PC-9 (cell line): ENCODE results near the gene ADAMTSL1. TPM values are rescaled to one million over a fixed set of nuclear protein-coding genes. Genes with fewer than 3 reads are reported as not detected.

Source experiments
- BruUV-seq: library from RNA; stranded (reverse); fragments of 400-500 nt; replicated peaks from 2 replicates; lab custom pipeline; 2021; lab: Mats Ljungman, UMichigan
- CTCF ChIA-PET: fragments of 300-600 bp; sonication (Branson Sonifier 250); formaldehyde crosslinking; loops from one replicate; lab custom pipeline; 2022; ENCODE audit warnings: antibody characterized with exemption; lab: Charles Lee
- POLR2A ChIA-PET: fragments of 300-600 bp; sonication (Branson Sonifier 250); formaldehyde crosslinking; loops from one replicate; lab custom pipeline; 2022; ENCODE audit warnings: antibody characterized with exemption; ENCODE audit not compliant: unreplicated experiment; lab: Charles Lee
- DNase-seq, 2 experiments: peaks; one replicate each; pipeline versions ENCODE4 v3.0.0 to v3.0.0-alpha.2; 2015 to 2022; ENCODE audit warnings: mixed read lengths in 1 of 2
- H2AFZ ChIP-seq: fragments of 200-600 bp; sonication (generic); 2 replicates; pipeline ENCODE4 v1.8.1; 2017; ENCODE audit warnings: antibody characterized with exemption
- H3F3A ChIP-seq: fragments of 200-600 bp; sonication (generic); 2 replicates; pipeline ENCODE4 v1.8.1; 2017; ENCODE audit warnings: antibody characterized with exemption, mild to moderate bottlenecking, low read depth; ENCODE audit not compliant: insufficient read depth
- H3K27ac ChIP-seq: fragments of 200-600 bp; sonication (generic); 2 replicates; pipeline ENCODE4 v1.6.1; 2016; ENCODE audit warnings: mixed run types
- H3K27me3 ChIP-seq: fragments of 200-600 bp; sonication (generic); 2 replicates; pipeline ENCODE4 v1.6.1; 2016; ENCODE audit warnings: low read depth, mixed run types; ENCODE audit not compliant: insufficient read depth
- H3K36me3 ChIP-seq: fragments of 200-600 bp; sonication (generic); 2 replicates; pipeline ENCODE4 v1.6.1; 2016; ENCODE audit warnings: low read depth, mixed run types
- H3K4me1 ChIP-seq: fragments of 200-600 bp; sonication (generic); replicated peaks from 2 replicates; pipeline ENCODE4 v1.6.1; 2016; ENCODE audit warnings: mixed run types; ENCODE audit not compliant: insufficient read depth
- H3K4me2 ChIP-seq: fragments of 200-600 bp; sonication (generic); 2 replicates; pipeline ENCODE4 v1.6.1; 2017; ENCODE audit warnings: mixed run types
- H3K4me3 ChIP-seq: fragments of 200-600 bp; sonication (generic); 2 replicates; pipeline ENCODE4 v1.6.1; 2016; ENCODE audit warnings: mixed run types
- H3K79me2 ChIP-seq: fragments of 200-600 bp; sonication (generic); 2 replicates; pipeline ENCODE4 v1.6.1; 2017; ENCODE audit warnings: low read depth, mixed run types
- H3K9me2 ChIP-seq: fragments of 200-600 bp; sonication (generic); 2 replicates; pipeline ENCODE4 v1.8.1; 2017; ENCODE audit warnings: mild to moderate bottlenecking; ENCODE audit not compliant: insufficient read depth
- H3K9me3 ChIP-seq: fragments of 200-600 bp; sonication (generic); 2 replicates; pipeline ENCODE4 v1.8.1; 2016; ENCODE audit warnings: low read depth; ENCODE audit not compliant: insufficient read depth
- H4K20me1 ChIP-seq: fragments of 200-600 bp; sonication (generic); 2 replicates; pipeline ENCODE4 v1.8.1; 2017; ENCODE audit not compliant: insufficient read depth
- EZH2 ChIP-seq: fragments of 200-600 bp; sonication (generic); IDR thresholded peaks from 2 replicates; pipeline ENCODE4 v1.8.0; 2017; ENCODE audit warnings: antibody characterized with exemption, low read depth
- intact Hi-C: fragments of 100-400 bp; cut with micrococcal nuclease; formaldehyde crosslinking; loops from one replicate; pipeline ENCODE4 v1.10.0; 2022; ENCODE audit not compliant: unreplicated experiment
- total RNA-seq: library from RNA; stranded (reverse); gene quantifications from 2 replicates; pipeline ENCODE4 v1.2.3, GENCODE V29; 2021
- TF ChIP-seq, protein P1 (sequence below): fragments of 200-600 bp; sonication (generic); conservative IDR thresholded peaks from 2 replicates; pipeline ENCODE4 v1.6.1; 2017; ENCODE audit warnings: mixed run types, antibody characterized with exemption, mild to moderate bottlenecking, moderate library complexity

The ADAMTSL1 gene
- total RNA-seq, 1 experiment from 2014 or later: not detected

DNA sequence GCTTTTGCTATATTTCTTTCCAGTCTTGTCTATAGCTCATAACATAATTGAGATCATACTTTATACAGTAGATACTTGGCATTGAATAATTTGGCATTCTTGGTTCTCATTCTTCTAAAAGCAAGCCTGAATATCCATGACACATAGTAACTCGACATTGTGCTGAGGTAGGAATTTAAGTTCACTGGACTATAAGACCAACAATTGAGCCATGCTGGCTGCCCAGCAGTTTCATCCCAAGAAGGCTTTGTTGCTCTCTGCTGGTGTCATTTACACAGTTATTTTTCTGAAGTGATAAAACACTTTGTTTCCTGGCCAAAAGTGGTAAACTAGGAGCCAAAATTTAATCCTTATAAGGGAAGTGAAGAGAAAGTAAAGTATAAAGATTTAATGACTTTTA is 192.0 kb downstream of the ADAMTSL1 start:
- BruUV-seq: no TSS peak
- ChIA-PET CTCF (no interaction called here), POLR2A (no interaction called here)
- no peaks in the 10 kb centered on the region for H3F3A ChIP-seq
- no peak for DNase-seq
- no peaks in the 10 kb centered on the region for H3K9me2 ChIP-seq
- intact Hi-C loops: no loop called here
- no peak overlapping the region for H3K27ac ChIP-seq
- no peaks in the 10 kb centered on the region for H4K20me1 ChIP-seq
- H3K9me3 ChIP-seq: no peaks in the 10 kb centered on the region
- TF ChIP-seq EZH2: no peak
- TF ChIP-seq, protein P1, sequence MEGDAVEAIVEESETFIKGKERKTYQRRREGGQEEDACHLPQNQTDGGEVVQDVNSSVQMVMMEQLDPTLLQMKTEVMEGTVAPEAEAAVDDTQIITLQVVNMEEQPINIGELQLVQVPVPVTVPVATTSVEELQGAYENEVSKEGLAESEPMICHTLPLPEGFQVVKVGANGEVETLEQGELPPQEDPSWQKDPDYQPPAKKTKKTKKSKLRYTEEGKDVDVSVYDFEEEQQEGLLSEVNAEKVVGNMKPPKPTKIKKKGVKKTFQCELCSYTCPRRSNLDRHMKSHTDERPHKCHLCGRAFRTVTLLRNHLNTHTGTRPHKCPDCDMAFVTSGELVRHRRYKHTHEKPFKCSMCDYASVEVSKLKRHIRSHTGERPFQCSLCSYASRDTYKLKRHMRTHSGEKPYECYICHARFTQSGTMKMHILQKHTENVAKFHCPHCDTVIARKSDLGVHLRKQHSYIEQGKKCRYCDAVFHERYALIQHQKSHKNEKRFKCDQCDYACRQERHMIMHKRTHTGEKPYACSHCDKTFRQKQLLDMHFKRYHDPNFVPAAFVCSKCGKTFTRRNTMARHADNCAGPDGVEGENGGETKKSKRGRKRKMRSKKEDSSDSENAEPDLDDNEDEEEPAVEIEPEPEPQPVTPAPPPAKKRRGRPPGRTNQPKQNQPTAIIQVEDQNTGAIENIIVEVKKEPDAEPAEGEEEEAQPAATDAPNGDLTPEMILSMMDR: no peak
- H3K4me1 ChIP-seq: no peaks in the 10 kb centered on the region
- no peak overlapping the region for H2AFZ ChIP-seq
- no peaks in the 10 kb centered on the region for H3K36me3 ChIP-seq
- no peaks in the 10 kb centered on the region for H3K27me3 ChIP-seq
- no peak overlapping the region for H3K4me3 ChIP-seq
- H3K79me2 ChIP-seq: no peaks in the 10 kb centered on the region
- no peak overlapping the region for H3K4me2 ChIP-seq

DNA sequence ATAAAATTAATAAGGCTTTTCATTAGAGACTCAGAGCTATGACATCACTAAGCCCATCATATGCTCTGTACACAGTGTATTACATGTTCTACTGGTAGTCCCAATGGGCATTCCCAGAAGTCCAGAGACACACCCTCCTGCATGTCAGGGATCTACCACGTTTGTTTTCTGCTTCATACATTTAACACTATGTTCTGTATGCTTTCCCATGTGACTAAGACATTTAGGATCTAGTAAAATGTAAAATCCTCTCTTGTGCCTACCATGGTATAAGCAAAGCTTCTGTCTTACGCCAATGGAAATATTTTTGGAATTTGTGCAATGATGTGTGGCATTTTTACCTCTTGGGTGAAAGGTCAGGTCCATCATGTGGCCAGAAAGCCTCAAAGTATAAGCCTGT is 192.4 kb downstream of the ADAMTSL1 start:
- Histone ChIP-seq H3K27me3 (no peaks in the 10 kb centered on the region), H3K79me2 (no peaks in the 10 kb centered on the region), H3K4me2 (no peak overlapping the region), H2AFZ (no peak overlapping the region), H4K20me1 (no peaks in the 10 kb centered on the region), H3K27ac (no peak overlapping the region), H3F3A (no peaks in the 10 kb centered on the region), H3K4me1 (no peaks in the 10 kb centered on the region), H3K9me3 (no peaks in the 10 kb centered on the region), H3K9me2 (no peaks in the 10 kb centered on the region), H3K36me3 (no peaks in the 10 kb centered on the region), H3K4me3 (no peak overlapping the region)
- intact Hi-C loops: no loop called here
- DNase-seq: no peak
- POLR2A ChIA-PET: no interaction called here
- BruUV-seq: no TSS peak
- TF ChIP-seq, protein P1: no peak
- TF ChIP-seq EZH2: no peak
- CTCF ChIA-PET: no interaction called here

DNA sequence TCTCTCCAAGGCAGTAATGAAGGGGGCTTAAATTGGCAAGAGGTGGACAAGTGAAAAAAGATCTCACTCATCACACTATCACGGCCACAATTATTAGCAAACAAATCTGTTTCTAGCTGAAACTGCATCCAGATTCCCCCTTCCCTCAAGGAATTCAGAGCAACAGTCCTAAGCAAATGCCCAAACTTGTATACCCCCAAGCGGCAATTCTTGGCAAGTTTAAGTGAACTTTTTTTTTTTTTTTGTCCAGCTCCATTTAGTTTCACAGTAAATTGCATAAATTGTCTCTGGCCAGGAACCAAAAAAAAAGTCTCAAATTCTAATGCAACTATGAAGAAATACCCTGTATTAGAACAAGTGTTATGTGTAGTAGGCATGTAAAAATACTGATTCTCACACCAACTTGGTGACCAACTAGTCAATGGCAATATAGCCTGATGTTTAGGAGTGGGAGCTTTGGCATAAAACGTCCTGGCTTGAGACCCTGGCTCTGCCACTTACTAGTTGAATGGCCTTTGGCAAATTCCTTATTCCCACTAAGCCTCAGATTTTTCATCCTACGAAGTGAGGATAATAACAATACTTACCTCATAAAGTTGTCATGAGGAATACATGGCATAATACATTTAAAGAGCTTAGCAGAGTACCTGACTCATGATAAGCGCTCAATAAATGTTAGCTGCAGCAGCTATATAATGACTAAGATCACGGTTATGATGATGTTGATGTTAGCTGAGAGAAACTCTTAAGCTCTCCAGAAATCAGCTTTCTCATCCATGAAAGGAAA is 193.2 kb downstream of the ADAMTSL1 start:
- Histone ChIP-seq H3K27ac (no peak overlapping the region), H3K4me3 (no peak overlapping the region), H3K9me3 (no peaks in the 10 kb centered on the region), H3K36me3 (no peaks in the 10 kb centered on the region), H3F3A (no peaks in the 10 kb centered on the region), H4K20me1 (no peaks in the 10 kb centered on the region), H3K27me3 (no peaks in the 10 kb centered on the region), H3K4me1 (no peaks in the 10 kb centered on the region), H3K9me2 (no peaks in the 10 kb centered on the region), H3K4me2 (no peak overlapping the region), H2AFZ (no peak overlapping the region), H3K79me2 (no peaks in the 10 kb centered on the region)
- intact Hi-C loops: no loop called here
- BruUV-seq: no TSS peak
- ChIA-PET CTCF (no interaction called here), POLR2A (no interaction called here)
- DNase-seq: no peak
- TF ChIP-seq, protein P1: no peak
- TF ChIP-seq EZH2: no peak
